IMR-90 (cell line): ENCODE measurements around the gene ANP32B.

Source experiments
- BHLHE40 ChIP-seq: fragments of 150-350 bp; IDR thresholded peaks from 2 replicates; pipeline ENCODE4 v1.6.1; 2016; ENCODE audit warnings: mild to moderate bottlenecking, low read depth, low read length
- CEBPB ChIP-seq: IDR thresholded peaks from 2 replicates; pipeline ENCODE4 v1.6.1; 2012; ENCODE audit warnings: low read depth, low read length, improper control_type of control experiment
- CHD1 ChIP-seq: IDR thresholded peaks from 2 replicates; pipeline ENCODE4 v1.6.1; 2012; ENCODE audit warnings: low read depth, low read length, improper control_type of control experiment
- FOS ChIP-seq: fragments of 150-350 bp; IDR thresholded peaks from 2 replicates; pipeline ENCODE4 v1.6.1; 2016; ENCODE audit warnings: low read depth, low read length
- MAFK ChIP-seq: IDR thresholded peaks from 2 replicates; pipeline ENCODE4 v1.6.1; 2012; ENCODE audit warnings: low read depth, low read length, improper control_type of control experiment
- POLR2A ChIP-seq: IDR thresholded peaks from 2 replicates; pipeline ENCODE4 v1.6.1; 2012; ENCODE audit warnings: mild to moderate bottlenecking, low read depth, low read length
- RAD21 ChIP-seq: IDR thresholded peaks from 2 replicates; pipeline ENCODE4 v1.6.1; 2012; ENCODE audit warnings: low read length, improper control_type of control experiment
- RCOR1 ChIP-seq: IDR thresholded peaks from 2 replicates; pipeline ENCODE4 v1.6.1; 2012; ENCODE audit warnings: mild to moderate bottlenecking, low read length, improper control_type of control experiment; ENCODE audit not compliant: insufficient replicate concordance
- RFX5 ChIP-seq: IDR thresholded peaks from 2 replicates; pipeline ENCODE4 v1.8.0; 2012; ENCODE audit warnings: low read depth, mild to moderate bottlenecking, low read length, moderate library complexity
- SMC3 ChIP-seq: fragments of 150-350 bp; IDR thresholded peaks from 2 replicates; pipeline ENCODE4 v1.6.1; 2016; ENCODE audit warnings: low read depth, mild to moderate bottlenecking, antibody characterized with exemption, low read length, moderate library complexity
- TF ChIP-seq, protein P1 (sequence below): conservative IDR thresholded peaks from 2 replicates; pipeline ENCODE4 v1.5.1; 2012; ENCODE audit warnings: mild to moderate bottlenecking, low read depth, low read length, improper control_type of control experiment
- TF ChIP-seq, protein P2 (sequence below): fragments of 150-350 bp; IDR thresholded peaks from 2 replicates; pipeline ENCODE4 v1.6.1; 2016; ENCODE audit warnings: low read depth, mild to moderate bottlenecking, low read length, moderate library complexity, borderline replicate concordance

DNA sequence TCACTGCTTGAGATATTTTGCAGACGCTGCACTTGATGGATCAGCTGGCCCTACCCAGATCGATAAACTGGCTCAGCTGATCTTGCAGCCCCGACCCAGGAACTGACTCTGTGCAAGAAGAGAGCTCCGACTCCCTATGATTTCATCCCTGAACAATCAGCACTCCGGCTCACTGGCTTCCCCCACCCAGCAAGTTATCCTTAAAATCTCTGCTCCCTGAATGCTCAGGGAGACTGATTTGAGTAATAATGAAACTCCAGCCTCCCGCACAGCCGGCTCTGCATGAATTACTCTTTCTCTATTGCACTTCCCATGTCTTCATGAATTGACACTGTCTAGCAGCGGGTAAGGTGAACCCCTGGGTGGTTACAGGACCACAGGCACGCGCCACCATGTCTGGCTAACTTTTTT, 56.5 kb downstream of the ANP32B start:
- TF ChIP-seq, protein P1, sequence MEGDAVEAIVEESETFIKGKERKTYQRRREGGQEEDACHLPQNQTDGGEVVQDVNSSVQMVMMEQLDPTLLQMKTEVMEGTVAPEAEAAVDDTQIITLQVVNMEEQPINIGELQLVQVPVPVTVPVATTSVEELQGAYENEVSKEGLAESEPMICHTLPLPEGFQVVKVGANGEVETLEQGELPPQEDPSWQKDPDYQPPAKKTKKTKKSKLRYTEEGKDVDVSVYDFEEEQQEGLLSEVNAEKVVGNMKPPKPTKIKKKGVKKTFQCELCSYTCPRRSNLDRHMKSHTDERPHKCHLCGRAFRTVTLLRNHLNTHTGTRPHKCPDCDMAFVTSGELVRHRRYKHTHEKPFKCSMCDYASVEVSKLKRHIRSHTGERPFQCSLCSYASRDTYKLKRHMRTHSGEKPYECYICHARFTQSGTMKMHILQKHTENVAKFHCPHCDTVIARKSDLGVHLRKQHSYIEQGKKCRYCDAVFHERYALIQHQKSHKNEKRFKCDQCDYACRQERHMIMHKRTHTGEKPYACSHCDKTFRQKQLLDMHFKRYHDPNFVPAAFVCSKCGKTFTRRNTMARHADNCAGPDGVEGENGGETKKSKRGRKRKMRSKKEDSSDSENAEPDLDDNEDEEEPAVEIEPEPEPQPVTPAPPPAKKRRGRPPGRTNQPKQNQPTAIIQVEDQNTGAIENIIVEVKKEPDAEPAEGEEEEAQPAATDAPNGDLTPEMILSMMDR, result no peak
- no peak for TF ChIP-seq POLR2A
- TF ChIP-seq CHD1, result no peak
- TF ChIP-seq RAD21, result no peak
- no peak for TF ChIP-seq BHLHE40
- TF ChIP-seq RCOR1, result no peak
- no peak for TF ChIP-seq RFX5
- no peak for TF ChIP-seq CEBPB
- TF ChIP-seq FOS, result no peak
- TF ChIP-seq MAFK, result no peak
- TF ChIP-seq, protein P2, sequence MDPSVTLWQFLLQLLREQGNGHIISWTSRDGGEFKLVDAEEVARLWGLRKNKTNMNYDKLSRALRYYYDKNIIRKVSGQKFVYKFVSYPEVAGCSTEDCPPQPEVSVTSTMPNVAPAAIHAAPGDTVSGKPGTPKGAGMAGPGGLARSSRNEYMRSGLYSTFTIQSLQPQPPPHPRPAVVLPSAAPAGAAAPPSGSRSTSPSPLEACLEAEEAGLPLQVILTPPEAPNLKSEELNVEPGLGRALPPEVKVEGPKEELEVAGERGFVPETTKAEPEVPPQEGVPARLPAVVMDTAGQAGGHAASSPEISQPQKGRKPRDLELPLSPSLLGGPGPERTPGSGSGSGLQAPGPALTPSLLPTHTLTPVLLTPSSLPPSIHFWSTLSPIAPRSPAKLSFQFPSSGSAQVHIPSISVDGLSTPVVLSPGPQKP, result no peak
- no peak for TF ChIP-seq SMC3
